Activated CD4-positive, alpha-beta memory T cell treated with anti-CD3 and anti-CD28 coated beads, Interleukin-2, amount 10 ng/mL, durations not matched to agents 7 days and 5 days (primary cell): Measurements from ENCODE around the gene STAM. TPM values are rescaled to one million over a fixed set of nuclear protein-coding genes. Genes with fewer than 3 reads are reported as not detected.
"Not testable (repeated sequence)": the region's sequence is repeated elsewhere in the genome, so short reads cannot be mapped to it uniquely, and the experiment has no call there.

Source experiments
- CTCF ChIA-PET: fragments of 350-600 bp; sonication (Branson Sonifier 250); formaldehyde crosslinking; loops from one replicate; lab custom pipeline; 2021; ENCODE audit warnings: antibody characterized with exemption, inconsistent platforms; lab: Charles Lee
- POLR2A ChIA-PET: fragments of 350-600 bp; sonication (Branson Sonifier 250); formaldehyde crosslinking; loops from one replicate; lab custom pipeline; 2021; ENCODE audit warnings: antibody characterized with exemption; lab: Charles Lee
- DNase-seq: peaks from one replicate; pipeline ENCODE4 v3.0.0-alpha.2; 2020
- H3K27ac Mint-ChIP-seq: one replicate; pipeline ENCODE4 v1.8.0; 2021; ENCODE audit warnings: mild to moderate bottlenecking, mixed read lengths
- H3K27me3 Mint-ChIP-seq: one replicate; pipeline ENCODE4 v1.8.0; 2021; ENCODE audit warnings: mixed read lengths
- H3K36me3 Mint-ChIP-seq: one replicate; pipeline ENCODE4 v1.8.0; 2021; ENCODE audit warnings: low read depth, mixed read lengths
- H3K4me1 Mint-ChIP-seq: one replicate; pipeline ENCODE4 v1.8.0; 2021; ENCODE audit warnings: mixed read lengths
- H3K4me3 Mint-ChIP-seq: one replicate; pipeline ENCODE4 v1.8.0; 2021; ENCODE audit warnings: mild to moderate bottlenecking, mixed read lengths
- H3K9me3 Mint-ChIP-seq: one replicate; pipeline ENCODE4 v1.8.0; 2021; ENCODE audit warnings: mixed read lengths
- total RNA-seq, 2 experiments: library from RNA; stranded (reverse); gene quantifications; one replicate each; pipeline ENCODE4 v1.2.3, GENCODE V29; 2021

STAM gene
- total RNA-seq, 2 experiments from 2014 or later, result 39.8 to 39.9 TPM

GRCh38 chr10:17713758-17714157 is 69.8 kb downstream of the STAM start:
- DNase-seq, result no peak
- Mint-ChIP-seq H3K27ac (no peak overlapping the region), H3K4me1 (no peaks in the 10 kb centered on the region), H3K36me3 (peaks cover 71% of the 10 kb centered on the region), H3K9me3 (no peaks in the 10 kb centered on the region), H3K4me3 (no peak overlapping the region), H3K27me3 (no peaks in the 10 kb centered on the region)
- ChIA-PET CTCF (no interaction called here), POLR2A (no interaction called here)

GRCh38 chr10:17716161-17716560 is 72.2 kb downstream of the STAM start:
- Mint-ChIP-seq H3K36me3 (peaks cover 72% of the 10 kb centered on the region), H3K27ac (no peak overlapping the region), H3K9me3 (no peaks in the 10 kb centered on the region), H3K27me3 (no peaks in the 10 kb centered on the region), H3K4me1 (no peaks in the 10 kb centered on the region), H3K4me3 (no peak overlapping the region)
- DNase-seq, result no peak
- POLR2A ChIA-PET, result no interaction called here
- CTCF ChIA-PET, result no interaction called here

GRCh38 chr10:17722317-17723014 is 78.5 kb downstream of the STAM start:
- H3K4me1 Mint-ChIP-seq, H3K4me3 Mint-ChIP-seq, H3K9me3 Mint-ChIP-seq, H3K27ac Mint-ChIP-seq, DNase-seq, CTCF ChIA-PET, POLR2A ChIA-PET, H3K27me3 Mint-ChIP-seq: not testable (repeated sequence)
- peaks cover 35% of the 10 kb centered on the region for H3K36me3 Mint-ChIP-seq

- Mint-ChIP-seq H3K4me1 (peaks cover 4% of the 10 kb centered on the region), H3K9me3 (no peaks in the 10 kb centered on the region), H3K36me3 (peaks cover 21% of the 10 kb centered on the region), H3K27ac (no peak overlapping the region), H3K4me3 (no peak overlapping the region), H3K27me3 (no peaks in the 10 kb centered on the region)
- ChIA-PET POLR2A (no interaction called here), CTCF (interaction anchor here (2.1 kb wide), 1 partner anchor 11 kb away, joined by 7 read pairs; no protein-coding TSS in a partner anchor)
- DNase-seq, result no peak
These were observed 81.8 kb downstream of the STAM start for GRCh38 chr10:17725703-17726102.

- Mint-ChIP-seq H3K27me3 (no peaks in the 10 kb centered on the region), H3K4me1 (no peaks in the 10 kb centered on the region), H3K9me3 (no peaks in the 10 kb centered on the region), H3K4me3 (no peak overlapping the region), H3K36me3 (no peaks in the 10 kb centered on the region), H3K27ac (no peak overlapping the region)
- ChIA-PET POLR2A (interaction anchor here (0.7 kb wide), 1 partner anchor 63 kb away, joined by 3 read pairs; no protein-coding TSS in a partner anchor), CTCF (no interaction called here)
- no peak for DNase-seq
These were observed 85.7 kb downstream of the STAM start for GRCh38 chr10:17729630-17730029.

GRCh38 chr10:17730667-17731066 is 86.7 kb downstream of the STAM start:
- Mint-ChIP-seq H3K4me3 (no peak overlapping the region), H3K9me3 (no peaks in the 10 kb centered on the region), H3K36me3 (no peaks in the 10 kb centered on the region), H3K27ac (no peak overlapping the region), H3K4me1 (no peaks in the 10 kb centered on the region), H3K27me3 (no peaks in the 10 kb centered on the region)
- POLR2A ChIA-PET, result no interaction called here
- DNase-seq, result no peak
- CTCF ChIA-PET, result no interaction called here

GRCh38 chr10:17731331-17732020 is 87.5 kb downstream of the STAM start:
- Mint-ChIP-seq H3K4me3 (no peak overlapping the region), H3K9me3 (no peaks in the 10 kb centered on the region), H3K4me1 (no peaks in the 10 kb centered on the region), H3K27ac (no peak overlapping the region), H3K27me3 (no peaks in the 10 kb centered on the region), H3K36me3 (no peaks in the 10 kb centered on the region)
- ChIA-PET POLR2A (no interaction called here), CTCF (no interaction called here)
- DNase-seq, result no peak

- ChIA-PET CTCF (no interaction called here), POLR2A (no interaction called here)
- Mint-ChIP-seq H3K27ac (no peak overlapping the region), H3K27me3 (no peaks in the 10 kb centered on the region), H3K4me3 (no peak overlapping the region), H3K9me3 (no peaks in the 10 kb centered on the region), H3K36me3 (no peaks in the 10 kb centered on the region), H3K4me1 (peaks cover 2% of the 10 kb centered on the region)
- DNase-seq, result no peak
These were observed 89.7 kb downstream of the STAM start for GRCh38 chr10:17733620-17734019.

- no peaks in the 10 kb centered on the region for H3K9me3 Mint-ChIP-seq
- no peaks in the 10 kb centered on the region for H3K36me3 Mint-ChIP-seq
- H3K27ac Mint-ChIP-seq, result no peak overlapping the region
- CTCF ChIA-PET, result no interaction called here
- POLR2A ChIA-PET, result no interaction called here
- H3K4me3 Mint-ChIP-seq, result no peak overlapping the region
- no peaks in the 10 kb centered on the region for H3K27me3 Mint-ChIP-seq
- H3K4me1 Mint-ChIP-seq, result peaks cover 2% of the 10 kb centered on the region
- DNase-seq, result no peak
These were observed 90.6 kb downstream of the STAM start for GRCh38 chr10:17734432-17735080.

GRCh38 chr10:17735166-17735941 is 91.4 kb downstream of the STAM start:
- POLR2A ChIA-PET, result no interaction called here

GRCh38 chr10:17736223-17736622 is 92.3 kb downstream of the STAM start:
- Mint-ChIP-seq H3K9me3 (no peaks in the 10 kb centered on the region), H3K4me1 (peaks cover 2% of the 10 kb centered on the region), H3K4me3 (no peak overlapping the region), H3K36me3 (no peaks in the 10 kb centered on the region), H3K27me3 (no peaks in the 10 kb centered on the region), H3K27ac (no peak overlapping the region)
- no peak for DNase-seq
- POLR2A ChIA-PET, result no interaction called here
- CTCF ChIA-PET, result interaction anchor here (0.7 to 2.5 kb wide), 9 partner anchors 10 to 459 kb away, joined by 3 to 8 read pairs (median 3); partner anchors contain the start of gene STAM

More at GRCh38 chr10:17735166-17735941, 91.4 kb downstream of the STAM start:
- Mint-ChIP-seq H3K27me3 (no peaks in the 10 kb centered on the region), H3K4me1 (peaks cover 2% of the 10 kb centered on the region), H3K27ac (no peak overlapping the region), H3K9me3 (no peaks in the 10 kb centered on the region), H3K4me3 (no peak overlapping the region), H3K36me3 (no peaks in the 10 kb centered on the region)
- DNase-seq, result no peak
- CTCF ChIA-PET, result interaction anchor here (0.7 to 1.2 kb wide), 4 partner anchors 138 to 458 kb away, joined by 3 to 4 read pairs (median 3); no protein-coding TSS in a partner anchor

- Mint-ChIP-seq H3K4me1 (peaks cover 4% of the 10 kb centered on the region), H3K27me3 (no peaks in the 10 kb centered on the region), H3K36me3 (no peaks in the 10 kb centered on the region), H3K4me3 (no peak overlapping the region), H3K9me3 (no peaks in the 10 kb centered on the region), H3K27ac (no peak overlapping the region)
- no peak for DNase-seq
- CTCF ChIA-PET, result interaction anchor here (0.6 to 2.5 kb wide), 12 partner anchors 8 to 377 kb away, joined by 3 to 8 read pairs (median 3); partner anchors contain the start of genes HACD1 and STAM
- POLR2A ChIA-PET, result no interaction called here
These were observed 93.3 kb downstream of the STAM start for GRCh38 chr10:17737027-17737965.
